Choroid plexus epithelial cell (primary cell): ENCODE data around the gene ZFPM1.

Experiments
- DNase-seq: peaks from one replicate; pipeline ENCODE4 v3.0.0-alpha.2; 2010; ENCODE audit warnings: low read depth
- H3K4me3 ChIP-seq: 2 replicates; pipeline ENCODE4 v1.5.1; 2011; ENCODE audit warnings: low read depth, mild to moderate bottlenecking, control low read depth, low read length, moderate library complexity
- CTCF ChIP-seq: conservative IDR thresholded peaks from 2 replicates; pipeline ENCODE4 v1.5.1; 2011; ENCODE audit warnings: low read depth, mild to moderate bottlenecking, control low read depth, inconsistent platforms, low read length, moderate library complexity

Gene ZFPM1

GRCh38 chr16:88471575-88471974 lies 18.5 kb downstream of the ZFPM1 start:
- no peak for DNase-seq
- no peak for TF ChIP-seq CTCF
- H3K4me3 ChIP-seq: no peak overlapping the region

- no peak overlapping the region for H3K4me3 ChIP-seq
- TF ChIP-seq CTCF: no peak
- no peak for DNase-seq
These were observed 19.0 kb downstream of the ZFPM1 start for GRCh38 chr16:88472069-88472468.

GRCh38 chr16:88472637-88473205 lies 19.6 kb downstream of the ZFPM1 start:
- DNase-seq: no peak
- no peak for TF ChIP-seq CTCF
- no peak overlapping the region for H3K4me3 ChIP-seq

- no peak overlapping the region for H3K4me3 ChIP-seq
- no peak for TF ChIP-seq CTCF
These were observed 20.8 kb downstream of the ZFPM1 start for GRCh38 chr16:88473666-88474534.

GRCh38 chr16:88475037-88475436 lies 22.0 kb downstream of the ZFPM1 start:
- no peak for DNase-seq
- TF ChIP-seq CTCF: no peak
- H3K4me3 ChIP-seq: no peak overlapping the region

More at GRCh38 chr16:88473666-88474534, 20.8 kb downstream of the ZFPM1 start:
- no peak for DNase-seq

GRCh38 chr16:88476203-88476602 lies 23.1 kb downstream of the ZFPM1 start:
- TF ChIP-seq CTCF: no peak
- H3K4me3 ChIP-seq: no peak overlapping the region
- DNase-seq: no peak

- no peak for DNase-seq
- no peak overlapping the region for H3K4me3 ChIP-seq
- TF ChIP-seq CTCF: no peak
These were observed 23.8 kb downstream of the ZFPM1 start for GRCh38 chr16:88476817-88477397.
